ENCODE measurements around the gene ELAC1. TPM values are rescaled to one million over a fixed set of nuclear protein-coding genes. Genes with fewer than 3 reads are reported as not detected.

Gene ELAC1
- total RNA-seq, 4 donors from 2014 or later = 2.9 to 11.6 (median 5.2) TPM

- 61 to 63% methylated on average over 8 of the region's 8 CpGs for WGBS, 2 donors
- Histone ChIP-seq H3K4me1 (no peaks in the 10 kb centered on the region), H3K27ac (no peak overlapping the region), H3K4me3 (no peak overlapping the region), H3K27me3 (no peaks in the 10 kb centered on the region), H3K9me3 (no peaks in the 10 kb centered on the region), H3K36me3 (peaks cover 0 to 31% (median 0%) of the 10 kb centered on the region in 3 donors)
- DNase-seq (ENCODE audit: low spot score in 2 of 2) = no peak
- TF ChIP-seq CTCF (IDR thresholded peaks at IDR 0.05) (no peak), EP300 (IDR thresholded peaks at IDR 0.05) (no peak), POLR2A (IDR thresholded peaks at IDR 0.05) (no peak)
Measured at GRCh38 chr18:51017140-51017879, 49.5 kb downstream of the ELAC1 start.

- no peak overlapping the region for H3K27ac ChIP-seq
- no peaks in the 10 kb centered on the region for H3K27me3 ChIP-seq
- WGBS, 2 donors = 86 to 92% methylated on average over 5 of the region's 5 CpGs
- no peak for DNase-seq (ENCODE audit: low spot score in 2 of 2)
- no peak overlapping the region for H3K4me3 ChIP-seq
- peaks cover 0 to under 1% (median 0%) of the 10 kb centered on the region in 4 donors for H3K4me1 ChIP-seq
- H3K9me3 ChIP-seq = no peaks in the 10 kb centered on the region
- TF ChIP-seq EP300 (IDR thresholded peaks at IDR 0.05) (no peak), CTCF (IDR thresholded peaks at IDR 0.05) (no peak), POLR2A (IDR thresholded peaks at IDR 0.05) (no peak)
- H3K36me3 ChIP-seq = peaks cover 0 to 50% (median 0%) of the 10 kb centered on the region in 3 donors
Measured at GRCh38 chr18:51020536-51020935, 52.7 kb downstream of the ELAC1 start.

GRCh38 chr18:51021226-51021965 is 53.6 kb downstream of the ELAC1 start:
- peaks cover 0 to 58% (median 0%) of the 10 kb centered on the region in 3 donors for H3K36me3 ChIP-seq
- H3K27me3 ChIP-seq = no peaks in the 10 kb centered on the region
- no peak overlapping the region for H3K4me3 ChIP-seq
- TF ChIP-seq EP300 (IDR thresholded peaks at IDR 0.05) (no peak), CTCF (IDR thresholded peaks at IDR 0.05) (no peak), POLR2A (IDR thresholded peaks at IDR 0.05) (no peak)
- no peak overlapping the region for H3K27ac ChIP-seq
- H3K9me3 ChIP-seq = no peaks in the 10 kb centered on the region
- DNase-seq (ENCODE audit: low spot score in 2 of 2) = no peak
- 91 to 97% methylated on average over 5 of the region's 5 CpGs for WGBS, 2 donors
- peaks cover 0 to 9% (median 2%) of the 10 kb centered on the region in 4 donors for H3K4me1 ChIP-seq

GRCh38 chr18:51025512-51025911 is 57.7 kb downstream of the ELAC1 start:
- TF ChIP-seq POLR2A (IDR thresholded peaks at IDR 0.05) = no peak
- TF ChIP-seq CTCF (IDR thresholded peaks at IDR 0.05) = no peak
- TF ChIP-seq EP300 (IDR thresholded peaks at IDR 0.05) = no peak
- H3K9me3 ChIP-seq = no peaks in the 10 kb centered on the region
- no peak for DNase-seq (ENCODE audit: low spot score in 2 of 2)
- 78 to 79% methylated on average over 2 of the region's 2 CpGs for WGBS, 2 donors
- peaks cover 0 to 42% (median 0%) of the 10 kb centered on the region in 3 donors for H3K36me3 ChIP-seq
- peaks cover 0 to 35% (median 14%) of the 10 kb centered on the region in 4 donors for H3K4me1 ChIP-seq
- no peaks in the 10 kb centered on the region for H3K27me3 ChIP-seq
- H3K4me3 ChIP-seq = no peak overlapping the region
- H3K27ac ChIP-seq = no peak overlapping the region
